Measurements from ENCODE around the gene BLNK. TPM values are rescaled to one million over a fixed set of nuclear protein-coding genes. Genes with fewer than 3 reads are reported as not detected.

BLNK gene
- total and polyA plus RNA-seq, 7 donors: 0.15 to 3.7 (median 1.1) TPM

GRCh38 chr10:96254976-96255375 is 16.4 kb downstream of the BLNK start:
- WGBS, 3 donors: 65 to 70% (median 66%) methylated on average over 5 of the region's 5 CpGs
- Histone ChIP-seq H3K4me1 (no peaks in the 10 kb centered on the region), H3K4me3 (no peak overlapping the region), H3K27ac (no peak overlapping the region), H3K9me3 (no peaks in the 10 kb centered on the region), H3K27me3 (ENCODE audit: insufficient read depth in 3 of 3, low read length in 2 of 3) (no peaks in the 10 kb centered on the region), H3K36me3 (ENCODE audit: insufficient read depth in 1 of 2, low read depth in 1 of 2) (no peaks in the 10 kb centered on the region)
- no peak for TF ChIP-seq CTCF (IDR thresholded peaks at IDR 0.05)
- intact Hi-C loops (cut with DNase I): no loop called here
- DNase-seq: no peak
- no peak for ATAC-seq

GRCh38 chr10:96252730-96253129 is 18.6 kb downstream of the BLNK start:
- no peak for ATAC-seq
- 82 to 86% (median 85%) methylated on average over 5 of the region's 5 CpGs for WGBS, 3 donors
- H3K4me3 ChIP-seq: no peak overlapping the region
- no peaks in the 10 kb centered on the region for H3K27me3 ChIP-seq (ENCODE audit: insufficient read depth in 3 of 3, low read length in 2 of 3)
- intact Hi-C loops (cut with DNase I): no loop called here
- no peak for TF ChIP-seq CTCF (IDR thresholded peaks at IDR 0.05)
- H3K27ac ChIP-seq: no peak overlapping the region
- DNase-seq: no peak
- H3K9me3 ChIP-seq: no peaks in the 10 kb centered on the region
- no peaks in the 10 kb centered on the region for H3K36me3 ChIP-seq (ENCODE audit: insufficient read depth in 1 of 2, low read depth in 1 of 2)
- no peaks in the 10 kb centered on the region for H3K4me1 ChIP-seq

- DNase-seq (no peak), ATAC-seq (no peak)
- no peaks in the 10 kb centered on the region for H3K4me1 ChIP-seq
- H3K4me3 ChIP-seq: no peak overlapping the region
- 55 to 64% (median 61%) methylated on average over 1 of the region's 1 CpG for WGBS, 3 donors
- no peaks in the 10 kb centered on the region for H3K36me3 ChIP-seq (ENCODE audit: insufficient read depth in 1 of 2, low read depth in 1 of 2)
- no peak overlapping the region for H3K27ac ChIP-seq
- intact Hi-C loops (cut with DNase I): no loop called here
- TF ChIP-seq CTCF (IDR thresholded peaks at IDR 0.05): no peak
- no peaks in the 10 kb centered on the region for H3K9me3 ChIP-seq
- no peaks in the 10 kb centered on the region for H3K27me3 ChIP-seq (ENCODE audit: insufficient read depth in 3 of 3, low read length in 2 of 3)
Measured at GRCh38 chr10:96250349-96250748, 21.0 kb downstream of the BLNK start.

- Histone ChIP-seq H3K9me3 (no peaks in the 10 kb centered on the region), H3K27me3 (ENCODE audit: insufficient read depth in 3 of 3, low read length in 2 of 3) (no peaks in the 10 kb centered on the region), H3K4me3 (no peak overlapping the region), H3K36me3 (ENCODE audit: insufficient read depth in 1 of 2, low read depth in 1 of 2) (no peaks in the 10 kb centered on the region), H3K4me1 (no peaks in the 10 kb centered on the region), H3K27ac (no peak overlapping the region)
- WGBS, 3 donors: 77 to 89% (median 86%) methylated on average over 5 of the region's 5 CpGs
- DNase-seq (no peak), ATAC-seq (no peak)
- intact Hi-C loops (cut with DNase I): no loop called here
- TF ChIP-seq CTCF (IDR thresholded peaks at IDR 0.05): no peak
Measured at GRCh38 chr10:96249264-96249663, 22.1 kb downstream of the BLNK start.

- H3K36me3 ChIP-seq (ENCODE audit: insufficient read depth in 1 of 2, low read depth in 1 of 2): no peaks in the 10 kb centered on the region
- no peak overlapping the region for H3K4me3 ChIP-seq
- H3K27ac ChIP-seq: no peak overlapping the region
- no peak for DNase-seq
- no peak for TF ChIP-seq CTCF (IDR thresholded peaks at IDR 0.05)
- H3K4me1 ChIP-seq: no peaks in the 10 kb centered on the region
- ATAC-seq: no peak
- intact Hi-C loops (cut with DNase I): no loop called here
- H3K9me3 ChIP-seq: no peaks in the 10 kb centered on the region
- H3K27me3 ChIP-seq (ENCODE audit: insufficient read depth in 3 of 3, low read length in 2 of 3): no peaks in the 10 kb centered on the region
- WGBS, 3 donors: 71 to 79% (median 72%) methylated on average over 7 of the region's 7 CpGs
Measured at GRCh38 chr10:96244354-96244753, 27.0 kb downstream of the BLNK start.

All from psoas muscle (tissue), 8 donors.